Activated naive CD8-positive, alpha-beta T cell treated with anti-CD3 and anti-CD28 coated beads for 36 hours (primary cell): Measurements from ENCODE around the gene CFAP410. TPM values are rescaled to one million over a fixed set of nuclear protein-coding genes. Genes with fewer than 3 reads are reported as not detected.
"Not testable (repeated sequence)": the region's sequence is repeated elsewhere in the genome, so short reads cannot be mapped to it uniquely, and the experiment has no call there.

ENCODE experiments used
- DNase-seq: peaks from one replicate; pipeline ENCODE4 v3.0.0; 2021
- H3K27ac Mint-ChIP-seq: one replicate; pipeline ENCODE4 v1.8.0; 2022; ENCODE audit warnings: mild to moderate bottlenecking, moderate library complexity, mixed read lengths
- H3K27me3 Mint-ChIP-seq: one replicate; pipeline ENCODE4 v1.8.0; 2022; ENCODE audit warnings: mild to moderate bottlenecking, mixed read lengths
- H3K36me3 Mint-ChIP-seq: one replicate; pipeline ENCODE4 v1.8.0; 2021; ENCODE audit warnings: mild to moderate bottlenecking, mixed read lengths
- H3K4me1 Mint-ChIP-seq: one replicate; pipeline ENCODE4 v1.8.0; 2021; ENCODE audit warnings: mixed read lengths
- H3K4me3 Mint-ChIP-seq: one replicate; pipeline ENCODE4 v1.8.0; 2022; ENCODE audit warnings: mild to moderate bottlenecking, moderate library complexity, mixed read lengths
- H3K9me3 Mint-ChIP-seq: one replicate; pipeline ENCODE4 v1.8.0; 2022; ENCODE audit warnings: mixed read lengths
- total RNA-seq, 2 experiments: library from RNA; stranded (reverse); gene quantifications; one replicate each; pipeline ENCODE4 v1.2.3, GENCODE V29; 2021

CFAP410 gene
- total RNA-seq, 2 experiments from 2014 or later, result 14.0 to 14.8 TPM

DNA sequence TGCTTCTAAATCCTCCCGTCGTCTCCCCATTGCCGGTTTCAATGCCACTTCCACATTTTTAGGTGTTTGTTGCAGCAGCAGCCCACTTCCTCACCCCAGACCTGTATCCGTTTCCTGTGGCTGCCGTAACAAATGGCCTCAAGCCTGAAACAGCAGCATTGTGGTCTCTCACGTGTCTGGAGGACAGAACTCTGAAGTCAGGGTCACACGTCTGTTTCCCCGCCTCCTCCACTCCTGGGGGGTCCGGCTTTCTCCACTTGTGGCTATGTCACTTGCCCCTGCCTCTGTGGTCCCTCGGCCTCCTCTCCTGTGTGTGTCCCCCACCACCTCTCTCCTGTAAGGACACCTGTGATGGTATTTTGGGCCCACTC is 36.1 kb upstream of the CFAP410 start:
- Mint-ChIP-seq H3K27ac (no peak overlapping the region), H3K4me1 (peaks cover 19% of the 10 kb centered on the region), H3K36me3 (peaks cover 7% of the 10 kb centered on the region), H3K4me3 (no peak overlapping the region), H3K27me3 (no peaks in the 10 kb centered on the region), H3K9me3 (peaks cover 5% of the 10 kb centered on the region)
- DNase-seq, result peak; percentile 24

- Mint-ChIP-seq H3K4me1 (peaks cover 19% of the 10 kb centered on the region), H3K27me3 (no peaks in the 10 kb centered on the region), H3K4me3 (no peak overlapping the region), H3K36me3 (peaks cover 7% of the 10 kb centered on the region), H3K9me3 (peaks cover 5% of the 10 kb centered on the region), H3K27ac (no peak overlapping the region)
- DNase-seq, result no peak
These were observed 35.6 kb upstream of the CFAP410 start for GRCh38 chr21:44374601-44375280.

- Mint-ChIP-seq H3K27me3 (no peaks in the 10 kb centered on the region), H3K4me3 (no peak overlapping the region), H3K4me1 (peaks cover 19% of the 10 kb centered on the region), H3K9me3 (peaks cover 5% of the 10 kb centered on the region), H3K36me3 (peaks cover 6% of the 10 kb centered on the region), H3K27ac (no peak overlapping the region)
- no peak for DNase-seq
These were observed 33.4 kb upstream of the CFAP410 start for GRCh38 chr21:44372616-44373015.

- H3K36me3 Mint-ChIP-seq, result peaks cover 5% of the 10 kb centered on the region
- H3K4me1 Mint-ChIP-seq, result peaks cover 19% of the 10 kb centered on the region
- H3K27ac Mint-ChIP-seq, result no peak overlapping the region
- no peak for DNase-seq
- H3K4me3 Mint-ChIP-seq, result no peak overlapping the region
- H3K9me3 Mint-ChIP-seq, result peaks cover 5% of the 10 kb centered on the region
- no peaks in the 10 kb centered on the region for H3K27me3 Mint-ChIP-seq
These were observed 32.4 kb upstream of the CFAP410 start for GRCh38 chr21:44371596-44371995.

- Mint-ChIP-seq H3K4me1 (peaks cover 19% of the 10 kb centered on the region), H3K27me3 (no peaks in the 10 kb centered on the region), H3K36me3 (peaks cover 5% of the 10 kb centered on the region), H3K4me3 (no peak overlapping the region), H3K9me3 (peaks cover 5% of the 10 kb centered on the region), H3K27ac (no peak overlapping the region)
- DNase-seq, result no peak
These were observed 31.7 kb upstream of the CFAP410 start for GRCh38 chr21:44370786-44371410.

DNA sequence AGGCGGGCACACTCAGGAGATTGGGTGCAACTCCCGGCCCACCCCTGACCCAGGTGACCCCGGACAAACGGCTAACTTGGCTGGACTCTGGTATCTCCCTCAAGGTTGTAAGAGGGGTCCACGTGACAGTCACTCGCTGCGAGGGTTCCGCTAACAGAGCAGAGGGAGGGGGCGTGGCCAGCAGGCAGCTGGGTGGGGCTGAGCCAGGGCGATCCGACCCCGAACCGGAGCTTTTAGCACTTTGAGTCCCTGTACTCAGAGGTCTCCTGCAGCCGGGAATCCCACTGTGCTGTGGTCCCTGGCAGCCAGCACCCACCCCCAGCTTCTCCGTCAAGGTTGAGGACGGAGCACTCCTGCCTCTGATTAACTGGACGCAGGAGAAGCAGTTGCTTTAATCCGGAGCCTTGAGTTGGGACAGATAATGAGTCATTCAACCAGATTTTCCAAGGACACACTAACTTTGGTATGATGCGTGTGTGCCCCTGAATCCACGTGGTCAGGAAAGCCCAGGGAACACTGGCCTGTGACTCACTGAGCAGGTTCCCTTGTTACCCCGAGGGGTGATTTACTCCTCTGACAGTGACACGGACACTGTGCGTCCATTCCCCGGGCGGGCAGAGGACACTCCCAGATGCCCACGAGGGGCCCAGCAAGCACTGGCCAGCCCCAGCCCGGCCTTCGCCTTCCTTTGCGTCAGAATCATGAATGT is 31.0 kb upstream of the CFAP410 start:
- peaks cover 5% of the 10 kb centered on the region for H3K36me3 Mint-ChIP-seq
- DNase-seq, result no peak
- no peak overlapping the region for H3K27ac Mint-ChIP-seq
- peaks cover 4% of the 10 kb centered on the region for H3K9me3 Mint-ChIP-seq
- peaks cover 13% of the 10 kb centered on the region for H3K4me1 Mint-ChIP-seq
- no peak overlapping the region for H3K4me3 Mint-ChIP-seq
- H3K27me3 Mint-ChIP-seq, result no peaks in the 10 kb centered on the region

DNA sequence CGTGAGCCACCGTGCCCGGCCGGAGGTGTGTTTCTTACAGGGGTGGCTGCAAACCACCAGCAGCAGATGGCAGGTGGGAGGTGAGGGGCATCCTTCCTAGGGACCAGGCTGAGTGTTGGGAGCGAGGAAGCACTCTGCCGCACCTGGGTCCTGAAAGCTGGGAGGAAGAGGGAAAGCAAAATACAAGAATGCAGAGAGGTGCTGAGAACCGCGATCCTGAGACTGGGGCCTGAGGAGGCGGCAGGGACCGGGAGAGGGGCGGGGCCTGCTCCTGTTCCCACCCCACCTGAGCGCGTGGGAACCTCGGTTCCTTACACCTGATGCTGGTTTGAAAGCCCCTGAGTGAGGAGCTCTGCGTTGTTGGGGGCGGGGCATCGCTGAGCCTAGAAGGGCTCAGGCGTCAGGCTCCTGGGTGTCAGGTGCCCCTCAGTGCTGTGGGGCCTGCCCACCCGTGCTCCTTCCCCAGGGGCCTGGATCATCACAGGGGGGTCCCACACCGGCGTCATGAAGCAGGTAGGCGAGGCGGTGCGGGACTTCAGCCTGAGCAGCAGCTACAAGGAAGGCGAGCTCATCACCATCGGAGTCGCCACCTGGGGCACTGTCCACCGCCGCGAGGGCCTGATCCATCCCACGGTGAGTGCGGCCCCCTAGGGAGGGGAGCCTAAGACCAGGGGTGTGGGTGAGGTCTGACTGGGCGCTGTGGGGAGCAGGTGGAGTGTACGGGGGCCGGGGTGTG is 29.7 kb upstream of the CFAP410 start:
- Mint-ChIP-seq H3K36me3 (no peaks in the 10 kb centered on the region), H3K9me3 (peaks cover 2% of the 10 kb centered on the region), H3K27ac (no peak overlapping the region)

GRCh38 chr21:44366586-44367211 is 27.5 kb upstream of the CFAP410 start:
- peaks cover 2% of the 10 kb centered on the region for H3K36me3 Mint-ChIP-seq
- no peaks in the 10 kb centered on the region for H3K27me3 Mint-ChIP-seq
- DNase-seq, result no peak
- no peak overlapping the region for H3K4me3 Mint-ChIP-seq
- H3K4me1 Mint-ChIP-seq, result no peaks in the 10 kb centered on the region
- H3K9me3 Mint-ChIP-seq, result peaks cover 9% of the 10 kb centered on the region
- no peak overlapping the region for H3K27ac Mint-ChIP-seq

More for the DNA sequence above, 29.7 kb upstream of the CFAP410 start:
- no peak overlapping the region for H3K4me3 Mint-ChIP-seq
- H3K27me3 Mint-ChIP-seq, result no peaks in the 10 kb centered on the region
- DNase-seq, result no peak
- H3K4me1 Mint-ChIP-seq, result peaks cover 4% of the 10 kb centered on the region

- DNase-seq, result no peak
- Mint-ChIP-seq H3K27ac (no peak overlapping the region), H3K4me3 (no peak overlapping the region), H3K4me1 (no peaks in the 10 kb centered on the region), H3K27me3 (no peaks in the 10 kb centered on the region), H3K36me3 (peaks cover 2% of the 10 kb centered on the region), H3K9me3 (peaks cover 7% of the 10 kb centered on the region)
These were observed 26.9 kb upstream of the CFAP410 start for GRCh38 chr21:44365967-44366585.

GRCh38 chr21:44365251-44365966 is 26.2 kb upstream of the CFAP410 start:
- Mint-ChIP-seq H3K36me3 (peaks cover 2% of the 10 kb centered on the region), H3K4me1 (no peaks in the 10 kb centered on the region), H3K27me3 (no peaks in the 10 kb centered on the region), H3K27ac (no peak overlapping the region), H3K4me3 (no peak overlapping the region), H3K9me3 (peaks cover 7% of the 10 kb centered on the region)
- no peak for DNase-seq

GRCh38 chr21:44364151-44365053 is 25.2 kb upstream of the CFAP410 start:
- H3K4me1 Mint-ChIP-seq, result no peaks in the 10 kb centered on the region
- no peaks in the 10 kb centered on the region for H3K27me3 Mint-ChIP-seq
- H3K36me3 Mint-ChIP-seq, result peaks cover 2% of the 10 kb centered on the region
- H3K4me3 Mint-ChIP-seq, result no peak overlapping the region
- H3K27ac Mint-ChIP-seq, result no peak overlapping the region
- peaks cover 7% of the 10 kb centered on the region for H3K9me3 Mint-ChIP-seq
- no peak for DNase-seq

DNA sequence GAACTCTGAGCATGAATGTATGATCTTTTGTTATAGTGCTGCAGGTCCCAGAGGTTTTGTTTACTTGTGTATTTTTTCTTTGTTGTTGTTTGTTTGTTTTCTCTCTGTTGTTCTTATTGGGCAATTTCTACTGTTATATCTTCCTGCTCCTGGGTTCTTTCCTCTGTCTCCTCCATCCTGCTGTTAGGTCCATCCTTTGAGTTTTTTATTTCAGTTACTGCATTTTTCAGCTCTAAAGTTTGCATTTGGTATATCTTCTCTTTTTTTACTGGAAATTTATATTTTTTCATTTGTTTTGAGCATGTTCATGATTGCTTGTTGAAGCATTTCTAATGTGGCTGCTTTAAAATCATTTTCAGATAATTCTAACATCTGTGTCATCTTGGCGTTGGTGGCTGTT is 24.1 kb upstream of the CFAP410 start:
- H3K27ac Mint-ChIP-seq, result no peak overlapping the region
- no peak for DNase-seq
- H3K4me3 Mint-ChIP-seq, result no peak overlapping the region
- no peaks in the 10 kb centered on the region for H3K27me3 Mint-ChIP-seq
- H3K36me3 Mint-ChIP-seq, result peaks cover 2% of the 10 kb centered on the region
- H3K4me1 Mint-ChIP-seq, result no peaks in the 10 kb centered on the region
- peaks cover 7% of the 10 kb centered on the region for H3K9me3 Mint-ChIP-seq

DNA sequence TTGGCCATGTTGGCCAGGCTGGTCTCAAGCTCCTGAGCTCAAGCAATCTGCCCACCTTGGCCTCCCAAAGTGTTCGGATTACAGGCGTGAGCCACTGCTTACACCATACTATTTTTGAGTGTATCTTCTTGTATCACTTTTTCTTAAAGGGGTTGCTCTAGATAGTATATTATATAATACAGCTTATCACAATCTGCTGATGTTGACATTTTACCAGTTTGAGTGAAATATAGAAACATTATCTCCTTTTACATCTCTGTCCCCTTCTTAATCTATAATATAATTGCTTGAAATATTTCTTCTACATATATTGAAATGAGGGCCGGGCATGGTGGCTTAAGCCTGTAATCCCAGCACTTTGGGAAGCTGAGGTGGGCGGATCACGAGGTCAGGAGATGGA is 22.7 kb upstream of the CFAP410 start:
- H3K4me3 Mint-ChIP-seq, H3K27ac Mint-ChIP-seq, H3K9me3 Mint-ChIP-seq, H3K27me3 Mint-ChIP-seq, H3K36me3 Mint-ChIP-seq, DNase-seq, H3K4me1 Mint-ChIP-seq: not testable (repeated sequence)
